HG02943 (cell line): Measurements from ENCODE around the gene C1R.
"Not testable (repeated sequence)": the region's sequence is repeated elsewhere in the genome, so short reads cannot be mapped to it uniquely, and the experiment has no call there.

Source experiments
- ATAC-seq: cut with Tn5 transposase; IDR thresholded peaks from one replicate; pipeline ENCODE4 v1.9.1; 2021; ENCODE audit warnings: mild to moderate bottlenecking, low read depth, moderate library complexity; ENCODE audit not compliant: unreplicated experiment

The C1R gene

GRCh38 chr12:7046383-7047105 is 45.7 kb downstream of the C1R start:
- ATAC-seq = no peak

GRCh38 chr12:7045913-7046312 is 46.3 kb downstream of the C1R start:
- no peak for ATAC-seq

GRCh38 chr12:7042842-7043241 is 49.4 kb downstream of the C1R start:
- no peak for ATAC-seq

GRCh38 chr12:7039403-7039802 is 52.8 kb downstream of the C1R start:
- ATAC-seq = no peak

GRCh38 chr12:7038591-7038990 is 53.7 kb downstream of the C1R start:
- no peak for ATAC-seq

GRCh38 chr12:7037411-7037810 is 54.8 kb downstream of the C1R start:
- not testable (repeated sequence) for ATAC-seq

- no peak for ATAC-seq
Measured at GRCh38 chr12:7035463-7035862, 56.8 kb downstream of the C1R start.

GRCh38 chr12:7034464-7034863 is 57.8 kb downstream of the C1R start:
- no peak for ATAC-seq

GRCh38 chr12:7032990-7033389 is 59.3 kb downstream of the C1R start:
- no peak for ATAC-seq

GRCh38 chr12:7031306-7031705 is 60.9 kb downstream of the C1R start:
- no peak for ATAC-seq
